Upper lobe of right lung (tissue), 1 donor: ENCODE measurements around the gene NAALADL2. TPM values are rescaled to one million over a fixed set of nuclear protein-coding genes. Genes with fewer than 3 reads are reported as not detected.

Experiments used
- ATAC-seq: fragments of 200-7000 bp; cut with Tn5 transposase; one replicate; pipeline ENCODE4 v1.9.1; 2020; ENCODE audit warnings: mild to moderate bottlenecking, moderate library complexity
- DNase-seq: peaks from one replicate; pipeline ENCODE4 v3.0.0-alpha.2; 2020
- H3K27ac ChIP-seq: fragments of 200-600 bp; one replicate; pipeline ENCODE4 v1.8.0; 2022
- H3K27me3 ChIP-seq: fragments of 200-600 bp; one replicate; pipeline ENCODE4 v1.8.0; 2022; ENCODE audit warnings: mild to moderate bottlenecking
- H3K36me3 ChIP-seq: fragments of 200-600 bp; one replicate; pipeline ENCODE4 v1.8.0; 2022
- H3K4me1 ChIP-seq: fragments of 200-600 bp; one replicate; pipeline ENCODE4 v1.8.0; 2022
- H3K4me3 ChIP-seq: fragments of 200-600 bp; one replicate; pipeline ENCODE4 v1.8.0; 2022; ENCODE audit warnings: mild to moderate bottlenecking
- H3K9me3 ChIP-seq: fragments of 200-600 bp; one replicate; pipeline ENCODE4 v1.8.0; 2022
- CTCF ChIP-seq: fragments of 200-600 bp; IDR thresholded peaks from one replicate; pipeline ENCODE4 v1.8.0; 2022; ENCODE audit warnings: antibody characterized with exemption
- intact Hi-C: fragments of 100-400 bp; cut with DNase I; formaldehyde crosslinking; loops from one replicate; pipeline ENCODE4 v1.11.0; 2022
- total RNA-seq: library from RNA; stranded (reverse); fragmentation: NEBNext Ultra II Directional; extraction: Animal tissue kit (Norgen Biotek cat#: 25700); gene quantifications from one replicate; pipeline ENCODE4 v1.2.1, GENCODE V29; 2021
- donor health status: DM: no; HTN: yes; CAD: no; lungs with severe emphysema.

NAALADL2 gene
- total RNA-seq, 1 donor from 2014 or later, result 8.5 TPM

GRCh38 chr3:175312791-175313190 is 453.7 kb downstream of the NAALADL2 start:
- Histone ChIP-seq H3K27me3 (no peaks in the 10 kb centered on the region), H3K27ac (no peak overlapping the region), H3K4me1 (no peaks in the 10 kb centered on the region), H3K36me3 (no peaks in the 10 kb centered on the region), H3K4me3 (no peak overlapping the region), H3K9me3 (no peaks in the 10 kb centered on the region)
- ATAC-seq (no peak), DNase-seq (no peak)
- TF ChIP-seq CTCF, result no peak
- intact Hi-C loops, result no loop called here

DNA sequence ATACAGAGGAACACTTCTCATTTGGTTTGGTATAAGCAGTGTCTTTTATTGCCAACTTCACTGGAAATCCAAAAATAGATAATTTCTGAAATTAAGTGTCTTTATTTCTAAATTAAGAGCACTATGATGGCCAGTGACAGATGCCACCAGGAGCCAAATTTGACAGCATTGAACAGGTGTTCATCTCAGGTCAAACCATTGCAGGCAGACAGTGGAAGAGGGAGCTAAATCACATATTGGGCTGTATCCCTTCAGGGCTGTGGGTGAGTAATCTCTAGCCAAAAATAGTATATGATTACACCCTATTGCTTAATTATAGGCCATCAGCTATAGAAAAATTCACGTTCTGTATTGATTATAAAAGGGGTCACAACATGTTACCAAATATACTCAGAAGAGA is 457.7 kb downstream of the NAALADL2 start:
- Histone ChIP-seq H3K4me1 (no peaks in the 10 kb centered on the region), H3K27ac (no peak overlapping the region), H3K27me3 (no peaks in the 10 kb centered on the region), H3K36me3 (no peaks in the 10 kb centered on the region), H3K4me3 (no peak overlapping the region), H3K9me3 (no peaks in the 10 kb centered on the region)
- intact Hi-C loops, result no loop called here
- no peak for TF ChIP-seq CTCF
- ATAC-seq (no peak), DNase-seq (no peak)

DNA sequence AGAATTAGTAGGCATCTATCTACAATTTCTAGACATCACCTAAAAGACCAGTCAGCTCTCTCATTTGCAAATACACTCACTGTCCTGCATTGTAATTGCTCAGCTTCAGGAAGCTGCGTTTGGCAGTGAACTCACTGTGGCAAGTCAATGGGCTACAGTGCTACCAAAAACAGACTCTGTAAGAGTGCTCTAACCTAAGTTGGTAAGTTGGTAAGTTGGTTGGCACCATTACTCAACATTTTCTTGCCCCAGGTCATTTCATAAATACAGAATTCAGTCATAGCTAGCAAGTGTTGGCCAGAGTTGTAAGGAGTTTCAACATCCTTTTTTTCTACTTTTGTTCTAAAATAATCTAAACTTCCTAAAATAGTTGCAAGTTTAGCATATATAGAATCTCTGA is 466.3 kb downstream of the NAALADL2 start:
- intact Hi-C loops, result no loop called here

GRCh38 chr3:175326041-175326440 is 466.9 kb downstream of the NAALADL2 start:
- Histone ChIP-seq H3K4me3 (no peak overlapping the region), H3K9me3 (no peaks in the 10 kb centered on the region), H3K36me3 (no peaks in the 10 kb centered on the region), H3K4me1 (no peaks in the 10 kb centered on the region), H3K27ac (no peak overlapping the region), H3K27me3 (no peaks in the 10 kb centered on the region)
- TF ChIP-seq CTCF, result no peak
- intact Hi-C loops, result no loop called here
- DNase-seq (no peak), ATAC-seq (no peak)

More for the DNA sequence above, 466.3 kb downstream of the NAALADL2 start:
- no peak overlapping the region for H3K27ac ChIP-seq
- ATAC-seq (no peak), DNase-seq (no peak)
- no peaks in the 10 kb centered on the region for H3K4me1 ChIP-seq
- no peaks in the 10 kb centered on the region for H3K36me3 ChIP-seq
- H3K9me3 ChIP-seq, result no peaks in the 10 kb centered on the region
- H3K27me3 ChIP-seq, result no peaks in the 10 kb centered on the region
- no peak overlapping the region for H3K4me3 ChIP-seq
- TF ChIP-seq CTCF, result no peak

GRCh38 chr3:175329373-175329772 is 470.2 kb downstream of the NAALADL2 start:
- DNase-seq, result no peak
- no peak for TF ChIP-seq CTCF
- Histone ChIP-seq H3K4me3 (no peak overlapping the region), H3K27me3 (no peaks in the 10 kb centered on the region), H3K9me3 (no peaks in the 10 kb centered on the region), H3K4me1 (no peaks in the 10 kb centered on the region), H3K27ac (no peak overlapping the region), H3K36me3 (no peaks in the 10 kb centered on the region)
- intact Hi-C loops, result no loop called here
- no peak for ATAC-seq

DNA sequence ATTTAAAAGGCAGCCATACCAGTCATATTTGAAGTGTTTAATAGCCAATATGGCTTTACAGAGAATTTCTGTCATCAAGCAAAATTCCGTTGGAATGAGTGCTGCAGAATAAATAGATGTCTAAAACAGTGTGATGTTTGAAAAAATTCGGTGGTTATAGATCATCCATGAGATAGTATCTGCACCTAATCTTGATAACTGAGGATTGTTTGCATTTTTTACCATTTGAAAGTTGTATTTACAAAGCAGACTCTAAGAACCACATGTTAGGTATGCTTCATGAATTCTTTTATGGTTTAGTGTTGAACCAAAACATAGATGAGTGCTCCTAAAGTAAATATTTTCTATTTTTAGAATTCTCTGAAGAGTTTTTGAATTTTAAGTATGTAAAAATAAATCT is 476.1 kb downstream of the NAALADL2 start:
- no peak for ATAC-seq
- intact Hi-C loops, result no loop called here
- TF ChIP-seq CTCF, result no peak
- Histone ChIP-seq H3K27ac (no peak overlapping the region), H3K36me3 (no peaks in the 10 kb centered on the region), H3K27me3 (no peaks in the 10 kb centered on the region), H3K4me1 (no peaks in the 10 kb centered on the region), H3K4me3 (no peak overlapping the region), H3K9me3 (no peaks in the 10 kb centered on the region)
- DNase-seq, result no peak
